Fibroblast of skin of scalp (primary cell): ENCODE measurements around the gene EMX1. TPM values are rescaled to one million over a fixed set of nuclear protein-coding genes. Genes with fewer than 3 reads are reported as not detected.

Experiments
- DNase-seq: peaks from one replicate; pipeline ENCODE4 v3.0.0-alpha.2; 2013
- polyA plus RNA-seq, 2 experiments: library from polyadenylated mRNA; unstranded; fragments of 120-200 nt; gene quantifications; one replicate each; pipeline ENCODE4 v1.2.1, GENCODE V29; 2013; ENCODE audit not compliant: insufficient read length in 2 of 2

The EMX1 gene
- polyA plus RNA-seq (2013, experiment 1 of 2; ENCODE audit: insufficient read length): not detected
- 0.12 TPM for polyA plus RNA-seq (2013, experiment 2 of 2; ENCODE audit: insufficient read length)

- DNase-seq: no peak
Measured at GRCh38 chr2:72917138-72917876, at the start of gene EMX1. Gene EMX1, plus strand, starts transcription at chr2:72917519. Its CDS starts 334 bp downstream, at chr2:72917853.

GRCh38 chr2:72871060-72871459 is 46.3 kb upstream of the EMX1 start:
- DNase-seq: no peak

GRCh38 chr2:72871880-72872279 is 45.4 kb upstream of the EMX1 start:
- DNase-seq: no peak

GRCh38 chr2:72883356-72883962 is 33.9 kb upstream of the EMX1 start:
- peak; percentile 51 for DNase-seq

- no peak for DNase-seq
Measured at GRCh38 chr2:72886505-72887031, 30.8 kb upstream of the EMX1 start.

- DNase-seq: peak; percentile 49
Measured at GRCh38 chr2:72887032-72887739, 30.1 kb upstream of the EMX1 start, which contains the start of gene SPR. Gene SPR, plus strand, starts transcription at chr2:72887408. Its CDS starts 25 bp downstream, at chr2:72887433.

- DNase-seq: peak; percentile 86
Measured at GRCh38 chr2:72887740-72888437, 29.4 kb upstream of the EMX1 start.

GRCh38 chr2:72888438-72889202 is 28.7 kb upstream of the EMX1 start:
- no peak for DNase-seq

- no peak for DNase-seq
Measured at GRCh38 chr2:72889991-72890390, 27.3 kb upstream of the EMX1 start.

- DNase-seq: no peak
Measured at GRCh38 chr2:72891091-72891818, 26.1 kb upstream of the EMX1 start.

GRCh38 chr2:72892506-72893173 is 24.7 kb upstream of the EMX1 start:
- peak; percentile 75 for DNase-seq

GRCh38 chr2:72893594-72894319 is 23.6 kb upstream of the EMX1 start:
- DNase-seq: peak; percentile 73

- DNase-seq: no peak
Measured at GRCh38 chr2:72894514-72894913, 22.8 kb upstream of the EMX1 start.

GRCh38 chr2:72895154-72895553 is 22.2 kb upstream of the EMX1 start:
- DNase-seq: no peak

- peak; percentile 50 for DNase-seq
Measured at GRCh38 chr2:72895759-72896281, 21.5 kb upstream of the EMX1 start.

GRCh38 chr2:72896446-72896845 is 20.9 kb upstream of the EMX1 start:
- DNase-seq: peak; percentile 29

- no peak for DNase-seq
Measured at GRCh38 chr2:72897785-72898584, 19.3 kb upstream of the EMX1 start.

GRCh38 chr2:72898585-72898906 is 18.8 kb upstream of the EMX1 start:
- no peak for DNase-seq
